ENCODE measurements around the gene HYDIN.

HYDIN gene

GRCh38 chr16:71230122-71230845, at the start of gene HYDIN:
Gene HYDIN, minus strand, starts transcription at chr16:71230722. Its CDS starts 43,827 bp downstream, at chr16:71186895.
- Mint-ChIP-seq H3K4me3 (no peak within 1 kb of the TSS), H3K27ac (no peak within 1 kb of the TSS), H3K4me1 (ENCODE audit: low read depth) (peaks cover 5% of the 10 kb centered on the region), H3K9me3 (peaks cover 35% of the 10 kb centered on the region), H3K27me3 (peaks cover 33% of the 10 kb centered on the region), H3K36me3 (ENCODE audit: low read depth) (no peaks in the 10 kb centered on the region)
- intact Hi-C loops (cut with micrococcal nuclease) = no loop called here

DNA sequence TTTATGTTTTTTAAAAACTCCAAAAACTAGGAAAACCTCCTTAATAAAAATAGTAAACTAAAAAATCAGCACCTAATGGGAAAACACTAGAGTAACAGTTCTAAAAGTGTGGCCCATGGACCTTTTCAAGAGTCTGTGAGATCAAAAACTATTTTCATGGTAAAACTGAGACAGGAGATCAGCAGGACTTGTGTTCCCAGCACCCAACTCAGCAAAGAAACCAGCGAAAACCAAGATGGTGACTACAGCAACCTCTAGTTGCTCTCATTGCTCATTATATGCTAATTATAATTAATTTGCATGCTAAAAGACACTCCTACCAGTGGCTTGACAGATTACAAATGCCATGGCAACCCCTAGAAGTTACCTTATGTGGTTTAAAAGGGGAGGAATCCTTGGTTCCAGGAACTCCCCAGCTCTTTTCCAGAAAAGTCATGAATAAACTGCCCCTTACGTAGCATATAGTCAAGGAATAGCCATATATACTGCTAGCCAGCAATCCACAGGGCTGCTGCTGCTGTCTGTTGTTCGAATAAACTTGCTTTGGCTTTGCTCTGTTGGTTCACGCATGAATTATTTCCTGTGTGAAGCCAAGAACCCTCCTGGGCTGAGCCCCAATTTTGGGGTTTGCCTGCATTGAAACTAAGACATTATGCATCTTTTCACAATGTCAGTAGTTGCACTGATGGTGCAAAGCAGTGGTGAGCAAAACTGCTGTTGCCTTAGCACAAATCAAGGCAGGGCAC, 46.2 kb upstream of the HYDIN start:
- Mint-ChIP-seq H3K4me1 (ENCODE audit: low read depth) (peaks cover under 1% of the 10 kb centered on the region), H3K27me3 (no peaks in the 10 kb centered on the region), H3K9me3 (peaks cover 16% of the 10 kb centered on the region), H3K4me3 (no peak overlapping the region), H3K27ac (no peak overlapping the region), H3K36me3 (ENCODE audit: low read depth) (peaks cover 5% of the 10 kb centered on the region)
- intact Hi-C loops (cut with micrococcal nuclease) = no loop called here

GRCh38 chr16:71273384-71273783, 42.9 kb upstream of the HYDIN start:
- no peaks in the 10 kb centered on the region for H3K36me3 Mint-ChIP-seq (ENCODE audit: low read depth)
- peaks cover 7% of the 10 kb centered on the region for H3K27me3 Mint-ChIP-seq
- H3K4me1 Mint-ChIP-seq (ENCODE audit: low read depth) = peaks cover 6% of the 10 kb centered on the region
- no peak overlapping the region for H3K27ac Mint-ChIP-seq
- H3K4me3 Mint-ChIP-seq = no peak overlapping the region
- H3K9me3 Mint-ChIP-seq = peaks cover 25% of the 10 kb centered on the region
- intact Hi-C loops (cut with micrococcal nuclease) = no loop called here

DNA sequence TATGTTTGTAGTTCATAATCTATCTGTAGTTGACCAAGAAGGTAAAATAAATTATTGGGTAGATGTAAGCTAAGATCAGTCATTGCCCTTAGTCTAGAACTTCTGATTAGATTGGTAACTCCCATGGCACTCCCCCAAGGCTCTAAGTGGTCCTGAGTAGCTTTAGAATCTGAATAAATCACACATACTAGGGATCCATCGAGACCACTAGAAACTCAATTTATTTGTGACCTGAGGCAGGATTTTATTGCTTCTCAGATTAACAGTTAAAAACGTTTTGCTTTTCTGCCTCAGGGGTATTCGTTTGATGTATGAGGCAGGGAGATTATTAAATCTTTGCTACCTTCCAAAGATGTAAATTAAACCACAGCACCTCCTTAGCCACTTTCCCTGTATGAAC, 33.8 kb upstream of the HYDIN start:
- H3K36me3 Mint-ChIP-seq (ENCODE audit: low read depth) = no peaks in the 10 kb centered on the region
- H3K4me1 Mint-ChIP-seq (ENCODE audit: low read depth) = peaks cover 14% of the 10 kb centered on the region
- no peak overlapping the region for H3K4me3 Mint-ChIP-seq
- no peak overlapping the region for H3K27ac Mint-ChIP-seq
- H3K9me3 Mint-ChIP-seq = no peaks in the 10 kb centered on the region
- intact Hi-C loops (cut with micrococcal nuclease) = no loop called here
- peaks cover 11% of the 10 kb centered on the region for H3K27me3 Mint-ChIP-seq

- Mint-ChIP-seq H3K4me1 (ENCODE audit: low read depth) (peaks cover 21% of the 10 kb centered on the region), H3K4me3 (no peak overlapping the region), H3K27me3 (peaks cover 14% of the 10 kb centered on the region), H3K36me3 (ENCODE audit: low read depth) (no peaks in the 10 kb centered on the region), H3K9me3 (no peaks in the 10 kb centered on the region), H3K27ac (no peak overlapping the region)
- intact Hi-C loops (cut with micrococcal nuclease) = no loop called here
Observed at GRCh38 chr16:71263582-71263981, 33.1 kb upstream of the HYDIN start.

DNA sequence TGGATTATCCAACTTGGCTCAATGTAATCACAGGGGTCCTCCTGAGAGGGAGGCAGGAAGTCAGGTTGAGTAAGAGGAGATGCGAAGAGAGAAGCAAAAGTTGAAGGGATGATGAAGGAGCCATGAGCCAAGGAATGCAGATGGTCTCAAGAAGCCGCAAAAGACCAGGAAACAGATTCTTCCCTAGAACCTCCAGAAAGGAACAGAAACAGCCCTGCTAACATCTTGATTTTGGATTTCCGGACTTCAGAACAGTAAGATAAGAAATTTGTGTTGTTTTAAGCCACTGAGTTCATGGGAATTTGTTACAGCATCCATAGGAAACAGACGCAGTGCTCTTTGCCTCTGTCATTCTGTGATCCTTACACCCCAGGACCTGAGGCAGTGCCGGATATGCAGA, 31.9 kb upstream of the HYDIN start:
- H3K4me3 Mint-ChIP-seq = no peak overlapping the region

DNA sequence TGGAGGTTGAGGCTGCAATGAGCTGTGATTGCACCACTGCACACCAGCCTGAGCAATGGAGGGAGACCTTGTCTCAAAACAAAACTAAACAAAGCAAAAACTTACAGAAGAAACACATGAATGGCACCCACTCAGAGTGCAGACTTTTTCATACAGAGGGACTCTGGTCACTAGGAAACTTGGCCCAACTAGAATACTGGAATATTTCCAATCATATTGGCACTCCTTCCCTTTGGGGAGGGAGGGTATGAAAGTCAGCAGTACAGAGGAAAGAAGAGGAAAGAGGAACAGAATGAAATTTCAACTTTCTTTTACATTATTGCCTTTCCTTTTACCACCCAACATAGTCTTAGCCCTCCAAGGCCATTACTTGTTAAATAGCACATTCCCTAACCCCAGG, 30.5 kb upstream of the HYDIN start:
- H3K27me3 Mint-ChIP-seq = peaks cover 16% of the 10 kb centered on the region
- no peak overlapping the region for H3K27ac Mint-ChIP-seq
- H3K4me3 Mint-ChIP-seq = no peak overlapping the region
- peaks cover 27% of the 10 kb centered on the region for H3K4me1 Mint-ChIP-seq (ENCODE audit: low read depth)
- intact Hi-C loops (cut with micrococcal nuclease) = no loop called here
- H3K36me3 Mint-ChIP-seq (ENCODE audit: low read depth) = no peaks in the 10 kb centered on the region
- no peaks in the 10 kb centered on the region for H3K9me3 Mint-ChIP-seq

More for the DNA sequence above, 31.9 kb upstream of the HYDIN start:
- peaks cover 27% of the 10 kb centered on the region for H3K4me1 Mint-ChIP-seq (ENCODE audit: low read depth)
- H3K36me3 Mint-ChIP-seq (ENCODE audit: low read depth) = no peaks in the 10 kb centered on the region
- H3K27me3 Mint-ChIP-seq = peaks cover 17% of the 10 kb centered on the region
- no peak overlapping the region for H3K27ac Mint-ChIP-seq
- intact Hi-C loops (cut with micrococcal nuclease) = no loop called here
- H3K9me3 Mint-ChIP-seq = no peaks in the 10 kb centered on the region

DNA sequence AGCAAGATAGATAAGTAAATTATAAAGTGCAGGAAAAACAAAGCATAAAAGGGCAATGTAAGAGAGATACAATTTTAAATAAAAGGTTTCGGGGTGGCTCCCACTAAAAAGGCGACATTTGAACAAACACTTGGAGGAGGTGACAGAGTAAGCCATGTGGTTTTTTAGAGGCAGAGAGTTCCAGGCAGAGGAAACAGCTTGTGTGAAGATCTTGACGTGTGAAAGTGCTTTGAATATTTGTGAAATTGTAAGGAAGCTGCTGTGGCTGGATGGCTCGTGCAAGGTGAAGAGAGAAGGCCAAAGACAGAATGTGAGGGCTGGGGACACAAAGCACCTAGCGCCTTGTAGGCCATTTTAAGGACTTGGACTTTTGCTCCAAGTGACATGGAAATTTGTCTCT, 28.6 kb upstream of the HYDIN start:
- Mint-ChIP-seq H3K27ac (peak overlapping the region; percentile 8), H3K9me3 (no peaks in the 10 kb centered on the region), H3K27me3 (peaks cover 14% of the 10 kb centered on the region), H3K4me1 (ENCODE audit: low read depth) (peaks cover 44% of the 10 kb centered on the region), H3K36me3 (ENCODE audit: low read depth) (no peaks in the 10 kb centered on the region), H3K4me3 (no peak overlapping the region)
- intact Hi-C loops (cut with micrococcal nuclease) = no loop called here

GRCh38 chr16:71258372-71258771, 27.9 kb upstream of the HYDIN start:
- H3K9me3 Mint-ChIP-seq = no peaks in the 10 kb centered on the region
- H3K4me1 Mint-ChIP-seq (ENCODE audit: low read depth) = peaks cover 48% of the 10 kb centered on the region
- intact Hi-C loops (cut with micrococcal nuclease) = no loop called here
- peaks cover 14% of the 10 kb centered on the region for H3K27me3 Mint-ChIP-seq
- H3K4me3 Mint-ChIP-seq = no peak overlapping the region
- no peak overlapping the region for H3K27ac Mint-ChIP-seq
- H3K36me3 Mint-ChIP-seq (ENCODE audit: low read depth) = no peaks in the 10 kb centered on the region

DNA sequence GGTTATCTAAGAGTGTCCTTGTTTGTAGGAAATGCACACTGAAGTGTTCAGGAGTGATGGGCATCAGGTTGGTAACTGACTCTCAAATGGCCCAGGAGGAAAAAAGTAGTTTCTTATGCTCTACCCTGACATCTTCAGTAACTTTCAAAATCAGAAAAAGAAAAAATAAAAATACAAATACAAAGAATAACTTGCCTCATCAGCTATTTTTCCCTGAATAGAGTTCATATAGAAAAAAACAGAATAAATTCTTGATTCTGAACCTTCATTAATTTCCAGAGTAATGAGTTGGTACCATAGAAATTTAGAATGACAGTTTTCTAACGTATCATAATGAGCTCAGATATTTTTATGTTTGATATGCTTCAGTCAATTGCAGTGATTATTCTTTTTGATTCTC, 27.2 kb upstream of the HYDIN start:
- H3K4me3 Mint-ChIP-seq = no peak overlapping the region
- intact Hi-C loops (cut with micrococcal nuclease) = no loop called here
- H3K27ac Mint-ChIP-seq = no peak overlapping the region
- no peaks in the 10 kb centered on the region for H3K36me3 Mint-ChIP-seq (ENCODE audit: low read depth)
- H3K9me3 Mint-ChIP-seq = no peaks in the 10 kb centered on the region
- peaks cover 14% of the 10 kb centered on the region for H3K27me3 Mint-ChIP-seq
- H3K4me1 Mint-ChIP-seq (ENCODE audit: low read depth) = peaks cover 51% of the 10 kb centered on the region

- Mint-ChIP-seq H3K27ac (peak overlapping the region; percentile 73), H3K4me1 (ENCODE audit: low read depth) (peaks cover 59% of the 10 kb centered on the region), H3K4me3 (no peak overlapping the region), H3K36me3 (ENCODE audit: low read depth) (no peaks in the 10 kb centered on the region), H3K27me3 (peaks cover 14% of the 10 kb centered on the region), H3K9me3 (no peaks in the 10 kb centered on the region)
- intact Hi-C loops (cut with micrococcal nuclease) = no loop called here
Observed at GRCh38 chr16:71255721-71256120, 25.2 kb upstream of the HYDIN start.

DNA sequence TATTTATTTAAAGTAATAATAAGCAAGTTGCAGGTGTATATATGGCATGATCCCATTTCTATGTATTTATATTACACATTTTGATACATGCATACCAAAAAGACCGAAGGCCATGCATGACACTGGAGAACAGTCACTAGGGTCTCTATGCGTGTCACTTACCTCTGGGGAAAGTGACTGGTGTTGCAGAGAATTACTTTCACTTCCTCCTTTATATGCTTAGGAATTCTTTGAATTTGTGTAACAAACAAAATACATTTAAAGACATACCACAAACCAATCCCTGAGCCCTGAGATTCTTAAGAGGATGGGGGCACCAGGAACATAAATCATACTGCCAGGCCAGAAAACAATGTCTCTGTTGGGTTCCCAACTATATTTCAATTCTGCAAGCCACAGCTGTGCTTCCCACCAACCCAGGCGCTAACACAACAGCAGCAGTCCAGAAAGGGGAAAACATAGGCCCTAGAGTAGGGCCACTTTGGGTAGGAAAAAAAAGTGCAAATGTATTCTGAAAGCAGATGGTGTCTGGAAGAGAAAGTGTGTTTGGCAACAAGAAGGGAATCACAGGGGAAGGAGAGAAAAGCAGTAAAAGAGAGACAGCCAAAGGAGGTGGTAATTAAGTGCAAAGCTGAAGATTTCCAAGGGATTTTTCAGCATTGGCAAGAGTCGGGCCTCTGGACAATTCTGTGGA, 24.5 kb upstream of the HYDIN start:
- Mint-ChIP-seq H3K4me1 (ENCODE audit: low read depth) (peaks cover 61% of the 10 kb centered on the region), H3K36me3 (ENCODE audit: low read depth) (no peaks in the 10 kb centered on the region), H3K4me3 (no peak overlapping the region), H3K9me3 (no peaks in the 10 kb centered on the region), H3K27ac (peak overlapping the region; percentile 73), H3K27me3 (peaks cover 14% of the 10 kb centered on the region)
- intact Hi-C loops (cut with micrococcal nuclease) = loop anchor here (5.0 kb wide), 1 partner anchor 32 kb away; the partner anchor contains the start of gene CMTR2

DNA sequence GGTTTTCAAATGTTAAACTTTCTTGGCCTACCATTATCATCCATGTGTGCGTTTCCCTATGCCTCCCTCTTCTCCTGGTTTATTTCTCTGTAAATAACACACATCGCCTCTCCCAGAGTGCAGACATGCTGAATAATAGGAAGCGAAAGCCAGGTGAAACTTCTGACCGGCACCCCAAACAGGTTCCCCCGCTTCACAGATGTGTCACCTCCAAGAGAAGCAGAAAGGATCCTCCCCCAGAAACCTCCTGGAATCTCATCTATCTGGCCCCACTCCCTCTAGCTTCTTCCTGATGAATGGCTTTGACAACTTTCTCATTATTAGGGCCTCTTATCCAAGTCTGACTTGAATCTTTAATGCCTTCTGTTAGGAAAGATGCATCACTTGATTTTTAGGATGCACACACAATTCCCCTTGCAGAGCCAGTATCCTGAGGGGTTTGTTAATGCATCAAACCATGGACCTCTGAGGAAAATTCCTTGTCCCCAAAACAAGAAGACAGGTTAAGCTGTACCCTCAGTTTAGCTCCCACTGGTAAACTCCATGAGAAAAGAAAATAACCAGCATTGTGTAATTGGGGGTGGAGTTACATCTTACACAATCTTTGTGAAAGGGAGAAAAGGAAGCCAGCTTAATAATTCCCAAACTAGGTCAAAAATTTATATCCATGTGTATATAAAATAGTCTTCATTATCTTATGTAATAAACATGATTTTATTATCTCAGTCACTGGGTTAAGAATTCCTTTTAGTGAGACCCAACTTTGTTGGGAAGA, 20.1 kb upstream of the HYDIN start:
- intact Hi-C loops (cut with micrococcal nuclease) = loop anchor here (5.0 kb wide), 1 partner anchor 37 kb away; the partner anchor contains the start of gene CMTR2
- Mint-ChIP-seq H3K36me3 (ENCODE audit: low read depth) (no peaks in the 10 kb centered on the region), H3K9me3 (no peaks in the 10 kb centered on the region), H3K27ac (no peak overlapping the region), H3K4me3 (no peak overlapping the region), H3K4me1 (ENCODE audit: low read depth) (peaks cover 62% of the 10 kb centered on the region), H3K27me3 (peaks cover 2% of the 10 kb centered on the region)
